Right lobe of liver (tissue), 6 donors: ENCODE results near the gene SMARCC2. TPM values are rescaled to one million over a fixed set of nuclear protein-coding genes. Genes with fewer than 3 reads are reported as not detected.

ENCODE experiments used
- ATAC-seq, 4 donors: fragments of 200-7000 bp; cut with Tn5 transposase; one replicate each; pipeline ENCODE4 v1.9.1; 2020; ENCODE audit warnings: mild to moderate bottlenecking in 4 of 4, moderate library complexity in 4 of 4
- DNase-seq, 3 donors: peaks; one replicate each; pipeline ENCODE4 v3.0.0-alpha.2; 2020
- H3K27ac ChIP-seq, 3 donors: fragments of 200-600 bp; one replicate each; pipeline ENCODE4 v1.8.0; 2022
- H3K27me3 ChIP-seq, 2 donors: fragments of 200-600 bp; one replicate each; pipeline ENCODE4 v1.8.0; 2022
- H3K36me3 ChIP-seq, 4 donors: fragments of 200-600 bp; sonication (generic) in 1 of 4; one replicate each; pipeline versions ENCODE4 v1.5.1 to v1.8.0; 2017 to 2022; ENCODE audit warnings: control low read depth in 1 of 4
- H3K4me1 ChIP-seq, 4 donors: fragments of 200-600 bp; sonication (generic) in 1 of 4; one replicate each; pipeline versions ENCODE4 v1.5.1 to v1.8.0; 2017 to 2022; ENCODE audit warnings: control low read depth in 1 of 4
- H3K4me3 ChIP-seq, 3 donors: fragments of 200-600 bp; one replicate each; pipeline ENCODE4 v1.8.0; 2022
- H3K9me3 ChIP-seq, 4 donors: fragments of 200-600 bp; sonication (generic) in 1 of 4; one replicate each; pipeline versions ENCODE4 v1.5.1 to v1.8.0; 2017 to 2022; ENCODE audit warnings: control low read depth in 1 of 4
- CTCF ChIP-seq, 4 donors: fragments of 200-600 bp in 3 of 4; fragments of 450-650 bp in 1 of 4; IDR thresholded peaks; one replicate each; pipeline versions ENCODE4 v1.5.1 to v1.8.0; 2016 to 2022; ENCODE audit warnings: antibody characterized with exemption in 4 of 4, mild to moderate bottlenecking in 2 of 4
- POLR2A ChIP-seq: fragments of 450-650 bp; IDR thresholded peaks from one replicate; pipeline ENCODE4 v1.6.1; 2017; ENCODE audit warnings: antibody characterized with exemption, mild to moderate bottlenecking
- WGBS: methylation state at CpG from one replicate; pipeline ENCODE4 v1.1.6; 2018; ENCODE audit warnings: low coverage, low lambda C conversion rate; ENCODE audit not compliant: insufficient coverage; ENCODE audit errors: missing lambda C conversion rate; 5-methylcytosine and 5-hydroxymethylcytosine counted together
- intact Hi-C, 2 donors: fragments of 100-400 bp; cut with DNase I; formaldehyde crosslinking; loops; one replicate each; pipeline versions ENCODE4 v1.11.2 to v1.14.1; 2022
- total RNA-seq, 6 experiments: library from RNA; depleted of rRNA in 2 of 6; stranded (reverse); fragments of >200 nt in 2 of 6; fragmentation: NEBNext Ultra II Directional in 3 of 6; extraction: Animal tissue kit (Norgen Biotek cat#: 25700) in 3 of 6; gene quantifications; one replicate each; pipeline versions ENCODE4 v1.1.0 to v1.2.4, GENCODE V29; 2016 to 2023
- donor health status: DM: no; HTN: yes; CAD: no.
- donor health status: DM: no; HTN: no; CAD: no.
- donor health status: DM: no; HTN: no; CAD: no.
- donor health status: DM: no; HTN: yes; CAD: no.
- donor health status: DM: no; HTN: yes; CAD: no.

The SMARCC2 gene
- total RNA-seq, 6 experiments from 2014 or later, result 17.9 to 40.8 (median 25.7) TPM

DNA sequence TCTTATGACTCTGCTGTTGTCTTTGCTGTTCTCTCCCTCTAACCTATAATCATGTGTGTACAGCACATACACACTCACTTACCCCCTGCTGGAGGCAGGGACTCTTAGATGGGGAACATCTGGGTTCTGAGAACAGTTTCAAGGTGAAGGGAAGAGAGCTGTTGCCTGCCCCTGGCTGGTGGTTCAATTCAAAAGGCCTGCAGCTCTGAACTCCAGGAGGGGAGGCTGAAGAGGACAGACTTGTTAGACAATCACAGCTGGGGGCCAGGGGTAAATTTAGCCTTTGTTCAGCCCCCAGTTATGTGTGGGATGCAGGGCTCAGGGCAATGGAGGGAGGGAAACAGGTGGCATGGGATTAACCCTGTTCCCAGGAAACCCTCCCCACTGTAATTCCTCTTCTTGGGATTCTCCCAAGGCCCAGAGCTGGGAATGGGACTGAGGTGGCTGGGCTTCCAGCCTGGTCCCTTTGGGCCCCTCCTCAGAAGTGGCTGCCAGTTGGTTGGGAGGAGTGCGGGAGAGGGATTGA is 35.0 kb downstream of the SMARCC2 start:
- H3K4me1 ChIP-seq, result peaks cover 0 to 31% (median 12%) of the 10 kb centered on the region in 4 donors
- H3K27ac ChIP-seq, result no peak overlapping the region
- intact Hi-C loops, result no loop called here
- no peaks in the 10 kb centered on the region for H3K27me3 ChIP-seq
- H3K9me3 ChIP-seq, result no peaks in the 10 kb centered on the region
- no peak for DNase-seq
- WGBS, result no CpG with 5 or more reads among the region's 1 CpG
- H3K36me3 ChIP-seq, result no peaks in the 10 kb centered on the region
- H3K4me3 ChIP-seq, result no peak overlapping the region
- no peak for TF ChIP-seq CTCF (IDR thresholded peaks at IDR 0.05)
- TF ChIP-seq POLR2A, result no peak
- no peak for ATAC-seq

- no peaks in the 10 kb centered on the region for H3K27me3 ChIP-seq
- no peak overlapping the region for H3K27ac ChIP-seq
- DNase-seq, result no peak
- no peaks in the 10 kb centered on the region for H3K36me3 ChIP-seq
- TF ChIP-seq CTCF (IDR thresholded peaks at IDR 0.05) (no peak), POLR2A (no peak)
- H3K4me3 ChIP-seq, result no peak overlapping the region
- H3K4me1 ChIP-seq, result peaks cover 0 to 29% (median 12%) of the 10 kb centered on the region in 4 donors
- no peaks in the 10 kb centered on the region for H3K9me3 ChIP-seq
- ATAC-seq, result no peak
- WGBS, result 60% methylated on average over 1 of the region's 5 CpGs
- intact Hi-C loops, result no loop called here
Observed at GRCh38 chr12:56153678-56154065, 35.6 kb downstream of the SMARCC2 start.

GRCh38 chr12:56152756-56153677 is 36.3 kb downstream of the SMARCC2 start:
- no peak for DNase-seq
- peak overlapping the region; percentile 58 to 66 (median 66) for H3K4me3 ChIP-seq

GRCh38 chr12:56152132-56152755 is 37.0 kb downstream of the SMARCC2 start, which contains the start of gene MYL6B:
Gene MYL6B, plus strand, starts transcription at chr12:56152587. Its CDS starts 1,332 bp downstream, at chr12:56153919.
- Histone ChIP-seq H3K9me3 (no peaks in the 10 kb centered on the region), H3K36me3 (no peaks in the 10 kb centered on the region), H3K27ac (peak within 1 kb of the TSS; percentile 83 to 94 (median 83)), H3K27me3 (no peaks in the 10 kb centered on the region), H3K4me1 (peaks cover 0 to 26% (median 12%) of the 10 kb centered on the region in 4 donors), H3K4me3 (peak within 1 kb of the TSS; percentile 58 to 66 (median 66))
- DNase-seq (peak; percentile 94), ATAC-seq (peak; percentile 94 to 95 (median 94))
- 0% methylated on average over 19 of the region's 37 CpGs for WGBS
- intact Hi-C loops, result no loop called here
- TF ChIP-seq POLR2A (peak; percentile 33), CTCF (IDR thresholded peaks at IDR 0.05) (no peak)

More at GRCh38 chr12:56152756-56153677, 36.3 kb downstream of the SMARCC2 start:
- H3K4me1 ChIP-seq, result peaks cover 0 to 29% (median 12%) of the 10 kb centered on the region in 4 donors
- H3K36me3 ChIP-seq, result no peaks in the 10 kb centered on the region
- H3K27ac ChIP-seq, result peak overlapping the region in 1 of 3 donors; percentile 83
- TF ChIP-seq CTCF (IDR thresholded peaks at IDR 0.05) (no peak), POLR2A (no peak)
- 7% methylated on average over 6 of the region's 8 CpGs for WGBS
- H3K27me3 ChIP-seq, result no peaks in the 10 kb centered on the region
- no peak for ATAC-seq
- intact Hi-C loops, result no loop called here
- H3K9me3 ChIP-seq, result no peaks in the 10 kb centered on the region
